K562 (cell line): ENCODE data around the gene LUZP1. TPM values are rescaled to one million over a fixed set of nuclear protein-coding genes. Genes with fewer than 3 reads are reported as not detected.

Experiments used
- ATAC-seq: fragments of 200-7000 bp; cut with Tn5 transposase; 3 replicates; pipeline ENCODE4 v1.9.1; 2020; ENCODE audit warnings: moderate library complexity
- BruUV-seq: library from RNA; stranded (reverse); fragments of 400-500 nt; replicated peaks from 2 replicates; lab custom pipeline; 2021; lab: Mats Ljungman, UMichigan
- CTCF ChIA-PET: fragments of 300-600 bp; formaldehyde crosslinking; extraction: SDS; loops from one replicate; lab custom pipeline; 2021; ENCODE audit warnings: low intra/inter-chr PET ratio; lab: Yijun Ruan, JAX
- POLR2A ChIA-PET: fragments of 300-600, 350-650 bp; sonication (Branson Sonifier 250); formaldehyde crosslinking; extraction: SDS; loops from one replicate; lab custom pipeline; 2021; ENCODE audit warnings: antibody characterized with exemption, inconsistent platforms; lab: Yijun Ruan, JAX
- DNase-seq, 4 experiments: peaks; one replicate each; pipeline versions ENCODE4 v3.0.0 to v3.0.0-alpha.2; 2011 to 2018; ENCODE audit warnings: low spot score in 3 of 4, mixed read lengths in 3 of 4; ENCODE audit errors: extremely low read depth in 1 of 4
- FAIRE-seq: peaks from 2 replicates; lab custom pipeline; 2011; peaks lifted over from hg19 to GRCh38; lab: Jason Lieb, UNC
- H2AFZ ChIP-seq: 2 replicates; pipeline ENCODE4 v1.6.0; 2011; ENCODE audit warnings: low read depth, low read length, control low read depth, inconsistent platforms
- H3K27ac ChIP-seq: fragments of 200-600 bp; 3 replicates; pipeline ENCODE4 v1.8.0; 2011; ENCODE audit warnings: low read depth, mild to moderate bottlenecking, control low read depth, inconsistent platforms, low read length, moderate library complexity, mixed read lengths; ENCODE audit errors: extremely low read depth
- H3K27me3 ChIP-seq, 2 experiments: fragments of 300-600 bp in 1 of 2; 2 replicates in 1 of 2; 3 replicates in 1 of 2; pipeline versions ENCODE4 v1.6.0 to v1.8.0; 2011; ENCODE audit warnings: inconsistent platforms in 2 of 2, low read length in 2 of 2, mild to moderate bottlenecking in 1 of 2, mixed read lengths in 1 of 2, moderate library complexity in 1 of 2; ENCODE audit not compliant: control insufficient read depth in 2 of 2, insufficient read depth in 2 of 2
- H3K36me3 ChIP-seq: fragments of 300-600 bp; 3 replicates; pipeline ENCODE4 v1.8.0; 2011; ENCODE audit warnings: mild to moderate bottlenecking, low read length, inconsistent platforms; ENCODE audit not compliant: control insufficient read depth, insufficient read depth
- H3K4me1 ChIP-seq, 2 experiments: fragments of 200-600 bp in 1 of 2; replicated peaks in 1 of 2; 2 replicates in 1 of 2; 3 replicates in 1 of 2; pipeline versions ENCODE4 v1.5.1 to v1.8.0; 2011; ENCODE audit warnings: inconsistent platforms in 2 of 2, low read length in 2 of 2, mild to moderate bottlenecking in 1 of 2, mixed read lengths in 1 of 2, moderate library complexity in 1 of 2; ENCODE audit not compliant: control insufficient read depth in 2 of 2, insufficient read depth in 2 of 2
- H3K4me2 ChIP-seq: 2 replicates; pipeline ENCODE4 v1.6.1; 2011; ENCODE audit warnings: low read length, control low read depth, inconsistent platforms, mixed read lengths; ENCODE audit not compliant: insufficient read depth
- H3K4me3 ChIP-seq: fragments of 200-600 bp; sonication (generic), shearing (Covaris generic); 2 replicates; pipeline ENCODE4 v1.5.1; 2016; ENCODE audit warnings: control low read depth, inconsistent platforms
- H3K79me2 ChIP-seq: fragments of 200-600 bp; 3 replicates; pipeline ENCODE4 v1.8.0; 2011; ENCODE audit warnings: low read length, inconsistent platforms; ENCODE audit not compliant: control insufficient read depth, insufficient read depth
- H3K9ac ChIP-seq, 2 experiments: 2 replicates each; pipeline versions ENCODE4 v1.6.0 to v1.6.1; 2011; ENCODE audit warnings: low read depth in 2 of 2, low read length in 2 of 2, control low read depth in 1 of 2, inconsistent platforms in 1 of 2, mild to moderate bottlenecking in 1 of 2, mixed read lengths in 1 of 2; ENCODE audit not compliant: insufficient read depth in 1 of 2
- H3K9me1 ChIP-seq: one replicate; pipeline ENCODE4 v1.6.0; 2011; ENCODE audit warnings: inconsistent platforms, mild to moderate bottlenecking, low read length, moderate library complexity; ENCODE audit not compliant: control insufficient read depth, insufficient read depth
- H3K9me3 ChIP-seq: replicated peaks from 2 replicates; pipeline ENCODE4 v1.5.1; 2011; ENCODE audit warnings: low read depth, low read length, inconsistent platforms; ENCODE audit not compliant: control insufficient read depth, insufficient read depth
- H4K20me1 ChIP-seq: replicated peaks from 2 replicates; pipeline ENCODE4 v1.6.1; 2011; ENCODE audit warnings: low read length, inconsistent platforms, mixed read lengths; ENCODE audit not compliant: control insufficient read depth, insufficient read depth
- EP400 ChIP-seq: fragments of 450-650 bp; IDR thresholded peaks from 2 replicates; pipeline ENCODE4 v1.6.1; 2017; ENCODE audit warnings: antibody characterized with exemption, mild to moderate bottlenecking, moderate library complexity
- GABPA ChIP-seq: fragments of 200-800 bp; sonication (Bioruptor generic); conservative IDR thresholded peaks from 2 replicates; pipeline ENCODE4 v1.6.1; 2016; ENCODE audit warnings: low read depth, missing genetic modification characterization, missing compliant biosample characterization
- KDM4B ChIP-seq, 2 experiments: fragments of 450-650 bp in 1 of 2; sonication (generic) in 1 of 2; IDR thresholded peaks; 2 replicates each; pipeline ENCODE4 v1.6.1; 2016 to 2017; ENCODE audit warnings: borderline replicate concordance in 2 of 2, antibody characterized with exemption in 1 of 2, low read depth in 1 of 2, mild to moderate bottlenecking in 1 of 2
- MYC ChIP-seq, 2 experiments: fragments of 250-450 bp in 1 of 2; sonication (Bioruptor Pico) in 1 of 2; IDR thresholded peaks; 2 replicates each; pipeline versions ENCODE4 v1.5.1 to v1.6.1; 2012 to 2021; ENCODE audit warnings: low read depth in 2 of 2, borderline replicate concordance in 1 of 2, improper control_type of control experiment in 1 of 2, low read length in 1 of 2, mild to moderate bottlenecking in 1 of 2, moderate library complexity in 1 of 2
- NR2C2 ChIP-seq, 2 experiments: fragments of 200-800 bp in 1 of 2; sonication (Bioruptor generic) in 1 of 2; sonication (generic) in 1 of 2; formaldehyde crosslinking in 1 of 2; IDR thresholded peaks; 2 replicates each; pipeline versions ENCODE4 v1.6.1 to v1.8.0; 2016 to 2022; ENCODE audit warnings: mild to moderate bottlenecking in 1 of 2, missing compliant biosample characterization in 1 of 2, missing genetic modification characterization in 1 of 2, missing genetic modification reagents in 1 of 2
- SIN3A ChIP-seq, 2 experiments: fragments of 150-350 bp in 1 of 2; IDR thresholded peaks; 2 replicates each; pipeline ENCODE4 v1.6.1; 2011 to 2016; ENCODE audit warnings: borderline replicate concordance in 2 of 2, low read depth in 2 of 2, low read length in 2 of 2, mild to moderate bottlenecking in 2 of 2, moderate library complexity in 2 of 2; ENCODE audit not compliant: control insufficient read depth in 1 of 2
- SPI1 ChIP-seq: IDR thresholded peaks from 2 replicates; pipeline ENCODE4 v1.6.1; 2011; ENCODE audit warnings: low read depth, low read length, control low read depth, borderline replicate concordance
- TGIF2 ChIP-seq: sonication (generic); formaldehyde crosslinking; IDR thresholded peaks from 2 replicates; pipeline ENCODE4 v1.8.1; 2022; ENCODE audit warnings: mild to moderate bottlenecking, missing genetic modification reagents, moderate library complexity
- VEZF1 ChIP-seq: fragments of 200-800 bp; sonication (Bioruptor generic); IDR thresholded peaks from 2 replicates; pipeline ENCODE4 v1.6.1; 2017; ENCODE audit warnings: missing genetic modification characterization, missing compliant biosample characterization
- ZBTB1 ChIP-seq: sonication (generic); formaldehyde crosslinking; IDR thresholded peaks from 2 replicates; pipeline ENCODE4 v1.8.1; 2023; ENCODE audit warnings: missing genetic modification reagents, low read depth, mild to moderate bottlenecking, borderline replicate concordance
- ZBTB2 ChIP-seq: fragments of 450-650 bp; IDR thresholded peaks from 2 replicates; pipeline ENCODE4 v1.6.1; 2016; ENCODE audit warnings: antibody characterized with exemption
- ZBTB7A ChIP-seq: IDR thresholded peaks from 2 replicates; pipeline ENCODE4 v1.6.1; 2011; ENCODE audit warnings: low read depth, mild to moderate bottlenecking, low read length, moderate library complexity, borderline replicate concordance; ENCODE audit not compliant: control insufficient read depth
- ZBTB8A ChIP-seq: fragments of 450-650 bp; IDR thresholded peaks from 2 replicates; pipeline ENCODE4 v1.6.1; 2018; ENCODE audit warnings: mild to moderate bottlenecking, moderate library complexity; ENCODE audit not compliant: partially characterized antibody
- WGBS: fragments of 100-300 bp; shearing (Covaris generic); methylation state at CpG from one replicate; pipeline ENCODE4 v1.1.6; 2016; ENCODE audit warnings: low coverage, mixed read lengths; ENCODE audit not compliant: insufficient coverage; ENCODE audit errors: missing lambda C conversion rate; 5-methylcytosine and 5-hydroxymethylcytosine counted together
- in situ Hi-C: fragments of 300-500 bp; cut with MboI; formaldehyde crosslinking; loops from 4 replicates; pipeline ENCODE4 v1.15.0; 2018; ENCODE audit warnings: inconsistent platforms, mixed read lengths
- intact Hi-C: fragments of 100-400 bp; cut with micrococcal nuclease; formaldehyde crosslinking; loops from 2 replicates; pipeline ENCODE4 v1.14.2; 2022
- polyA plus RNA-seq, 8 experiments: library from polyadenylated mRNA; depleted of rRNA in 4 of 8; stranded (reverse) in 5 of 8; unstranded in 3 of 8; fragments of >200 nt; fragmentation: Nextera tagmentation in 2 of 8; fragmentation: Illumina TruSeq in 1 of 8; extraction: Ambion mirVana in 2 of 8; extraction: Trizol in 1 of 8; gene quantifications; 2 replicates each; pipeline versions ENCODE4 v1.2.1 to v1.2.3, GENCODE V29; 2011 to 2014; ENCODE audit warnings: inconsistent platforms in 1 of 8, missing spikeins in 1 of 8
- total RNA-seq, 7 experiments: library from RNA; depleted of rRNA in 6 of 7; stranded (reverse); fragments of >200 nt in 6 of 7; fragmentation: Illumina TruSeq in 2 of 7; extraction: Trizol in 2 of 7; gene quantifications; 2 replicates each; pipeline versions ENCODE4 v1.2.1 to v1.2.3, GENCODE V29; 2011 to 2021; ENCODE audit warnings: low replicate concordance in 1 of 7

The LUZP1 gene
- total and polyA plus RNA-seq, 9 of the 15 experiments (the other 6 are each of a cell fraction or from before 2014, with no cell fraction given): 6.5 to 19.1 (median 12.4) TPM

GRCh38 chr1:23169195-23169575 lies 529 bp upstream of the LUZP1 start (continued):
- TF ChIP-seq EP400 (no peak), ZBTB1 (CRISPR knock-in tag) (no peak), ZBTB2 (0 out of 2 replicates have a peak, but pooled peaks have one; percentile 19)
- TF ChIP-seq, all 486 proteins: peak for 6

- H3K27ac ChIP-seq: peak overlapping the region; percentile 84
- no peaks in the 10 kb centered on the region for H3K9me3 ChIP-seq
- H3K4me1 ChIP-seq: peaks cover 22 to 28% of the 10 kb centered on the region in 2 experiments; a peak in 4 of 5 replicates
- WGBS: 2% methylated on average over 17 of the region's 49 CpGs
- peak overlapping the region; percentile 72 to 93 for H3K9ac ChIP-seq
- POLR2A ChIA-PET: interaction anchor here (0.5 to 2.1 kb wide), 15 partner anchors 8 to 204 kb away, joined by 3 to 12 read pairs (median 4); partner anchors contain the start of gene ZNF436
- peak overlapping the region; percentile 95 for H3K4me2 ChIP-seq
- H3K27me3 ChIP-seq: no peaks in the 10 kb centered on the region
- H3K4me3 ChIP-seq: peak overlapping the region; percentile 83
- CTCF ChIA-PET: interaction anchor here (0.8 kb wide), 1 partner anchor 70 kb away, joined by 3 read pairs; no protein-coding TSS in a partner anchor
- DNase-seq (peak in 3 of 4 experiments; percentile 42 to 70 (median 67)), ATAC-seq (peak; percentile 37), FAIRE-seq (no peak)
- intact Hi-C loops: no loop called here
- in situ Hi-C loops: no loop called here
- no peaks in the 10 kb centered on the region for H3K36me3 ChIP-seq
- TF ChIP-seq GABPA: peak; percentile 54
- no peak; a peak in 1 of 4 replicates for TF ChIP-seq SIN3A (IDR thresholded peaks at IDR 0.05; ENCODE audit: borderline replicate concordance in 2 of 2, control insufficient read depth in 1 of 2, low read depth in 2 of 2, low read length in 2 of 2)
- TF ChIP-seq ZBTB8A: no peak
- peak; percentile 36; the same call in 1 of the 2 replicates for TF ChIP-seq SPI1
- peak; percentile 59; the same call in 1 of the 2 replicates for TF ChIP-seq ZBTB7A
- no peak for TF ChIP-seq NR2C2 (CRISPR knock-in tag; IDR thresholded peaks at IDR 0.05)
- peak; percentile 17; the same call in 1 of the 2 replicates for TF ChIP-seq NR2C2 (tag; IDR thresholded peaks at IDR 0.05)
- no peak for TF ChIP-seq KDM4B (IDR thresholded peaks at IDR 0.05; ENCODE audit: borderline replicate concordance in 2 of 2, low read depth in 1 of 2)
- TF ChIP-seq VEZF1 (CRISPR knock-in tag): peak; percentile 69; the same call in 1 of the 2 replicates
- no peak for TF ChIP-seq TGIF2 (CRISPR knock-in tag)
- 0 out of 2 replicates have a peak, but pooled peaks have one; percentile 0 for TF ChIP-seq MYC (IDR thresholded peaks at IDR 0.05; ENCODE audit: low read depth, low read length)
- TF ChIP-seq MYC (CRISPR knock-in tag; IDR thresholded peaks at IDR 0.05; ENCODE audit: borderline replicate concordance, low read depth): no peak
- H3K9me1 ChIP-seq: no peaks in the 10 kb centered on the region
- peaks cover 8% of the 10 kb centered on the region; the same call in 1 of the 2 replicates for H4K20me1 ChIP-seq
- no TSS peak for BruUV-seq
- peaks cover 47% of the 10 kb centered on the region for H3K79me2 ChIP-seq
- peak overlapping the region; percentile 80 for H2AFZ ChIP-seq
Observed at GRCh38 chr1:23168079-23168444, 594 bp downstream of the LUZP1 start.
